DOHH2 (cell line): ENCODE data around the gene FAM32A.

Experiments used
- EZH2phosphoT487 ChIP-seq: fragments of 200-600 bp; sonication (generic); IDR thresholded peaks from 2 replicates; pipeline ENCODE4 v1.6.1; 2017; ENCODE audit warnings: borderline replicate concordance, mild to moderate bottlenecking, antibody characterized with exemption, low read length, moderate library complexity, mixed read lengths
- TF ChIP-seq, protein P1 (sequence below): fragments of 200-600 bp; sonication (generic); IDR thresholded peaks from one replicate; pipeline ENCODE4 v1.5.1; 2014; ENCODE audit warnings: antibody characterized with exemption, mild to moderate bottlenecking, low read depth, low read length; ENCODE audit not compliant: poor library complexity, severe bottlenecking

DNA sequence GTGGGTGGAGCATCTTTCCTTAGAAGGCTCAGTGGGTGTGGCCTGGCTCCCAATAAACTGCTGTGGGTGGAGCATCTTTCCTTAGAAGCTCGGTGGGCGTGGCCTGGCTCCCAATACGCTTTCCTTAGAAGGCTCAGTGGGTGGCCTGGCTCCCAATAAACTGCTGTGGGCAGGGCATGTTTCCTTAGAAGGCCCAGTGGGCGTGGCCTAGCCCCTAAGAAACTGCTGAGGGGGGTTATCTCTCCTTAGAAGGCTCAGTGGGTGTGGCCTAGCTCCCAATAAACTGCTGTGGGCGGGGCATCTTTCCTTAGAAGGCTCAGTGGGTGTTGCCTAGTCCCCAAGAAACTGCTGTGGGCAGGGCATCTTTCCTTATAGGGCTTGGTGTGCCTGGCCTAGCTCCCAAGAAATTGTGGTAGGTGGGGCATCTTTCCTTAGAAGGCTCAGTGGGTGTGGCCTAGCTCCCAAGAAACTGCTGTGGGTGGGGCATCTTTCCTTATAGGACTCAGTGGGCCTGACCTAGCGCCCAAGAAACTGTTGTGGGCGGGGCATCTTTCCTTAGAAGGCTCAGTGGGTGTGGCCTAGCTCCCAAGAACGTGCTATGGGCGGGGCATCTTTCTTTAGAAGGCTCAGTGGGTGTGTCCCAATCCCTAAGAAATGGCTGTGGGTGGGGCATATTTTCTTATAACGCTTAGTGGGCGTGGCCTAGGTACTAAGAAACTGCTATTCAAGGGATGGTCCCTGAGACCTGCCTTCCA, 31.5 kb upstream of the FAM32A start:
- TF ChIP-seq, protein P1, sequence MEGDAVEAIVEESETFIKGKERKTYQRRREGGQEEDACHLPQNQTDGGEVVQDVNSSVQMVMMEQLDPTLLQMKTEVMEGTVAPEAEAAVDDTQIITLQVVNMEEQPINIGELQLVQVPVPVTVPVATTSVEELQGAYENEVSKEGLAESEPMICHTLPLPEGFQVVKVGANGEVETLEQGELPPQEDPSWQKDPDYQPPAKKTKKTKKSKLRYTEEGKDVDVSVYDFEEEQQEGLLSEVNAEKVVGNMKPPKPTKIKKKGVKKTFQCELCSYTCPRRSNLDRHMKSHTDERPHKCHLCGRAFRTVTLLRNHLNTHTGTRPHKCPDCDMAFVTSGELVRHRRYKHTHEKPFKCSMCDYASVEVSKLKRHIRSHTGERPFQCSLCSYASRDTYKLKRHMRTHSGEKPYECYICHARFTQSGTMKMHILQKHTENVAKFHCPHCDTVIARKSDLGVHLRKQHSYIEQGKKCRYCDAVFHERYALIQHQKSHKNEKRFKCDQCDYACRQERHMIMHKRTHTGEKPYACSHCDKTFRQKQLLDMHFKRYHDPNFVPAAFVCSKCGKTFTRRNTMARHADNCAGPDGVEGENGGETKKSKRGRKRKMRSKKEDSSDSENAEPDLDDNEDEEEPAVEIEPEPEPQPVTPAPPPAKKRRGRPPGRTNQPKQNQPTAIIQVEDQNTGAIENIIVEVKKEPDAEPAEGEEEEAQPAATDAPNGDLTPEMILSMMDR, result no peak
- TF ChIP-seq EZH2phosphoT487, result no peak
